Measurements from ENCODE around the gene PSMB7. TPM values are rescaled to one million over a fixed set of nuclear protein-coding genes. Genes with fewer than 3 reads are reported as not detected.

PSMB7 gene
- 379 and 394 TPM in 2 replicates for total RNA-seq

GRCh38 chr9:124415102-124415851 lies at the start of gene PSMB7:
TSS of gene PSMB7 (minus strand) at chr9:124415442. CDS start at chr9:124415425, 17 bp downstream.

GRCh38 chr9:124450241-124450924 lies 35.1 kb upstream of the PSMB7 start, which contains the start of gene ADGRD2:
TSS of gene ADGRD2 (plus strand) at chr9:124450451. CDS start at chr9:124451667, 1,216 bp downstream.

Other genes with a start within 250 kb of the PSMB7 start
- gene NEK6, start 157.5 kb downstream of the PSMB7 start, total RNA-seq = 40.9 and 44.0 TPM in 2 replicates
- gene ADGRD2, start 35.0 kb upstream of the PSMB7 start, total RNA-seq = not detected in 2 replicates
- not detected in 2 replicates for gene NR5A1, start 92.0 kb upstream of the PSMB7 start, total RNA-seq

Measured in bronchus fibroblast of lung (primary cell).